Measurements from ENCODE around the gene TRPM1. TPM values are rescaled to one million over a fixed set of nuclear protein-coding genes. Genes with fewer than 3 reads are reported as not detected.
A peak's percentile ranks its signal among the peaks of the same experiment; 100 is the strongest.

TRPM1 gene
- total and polyA plus RNA-seq, 4 donors, result 0.09 TPM; not detected in 3

DNA sequence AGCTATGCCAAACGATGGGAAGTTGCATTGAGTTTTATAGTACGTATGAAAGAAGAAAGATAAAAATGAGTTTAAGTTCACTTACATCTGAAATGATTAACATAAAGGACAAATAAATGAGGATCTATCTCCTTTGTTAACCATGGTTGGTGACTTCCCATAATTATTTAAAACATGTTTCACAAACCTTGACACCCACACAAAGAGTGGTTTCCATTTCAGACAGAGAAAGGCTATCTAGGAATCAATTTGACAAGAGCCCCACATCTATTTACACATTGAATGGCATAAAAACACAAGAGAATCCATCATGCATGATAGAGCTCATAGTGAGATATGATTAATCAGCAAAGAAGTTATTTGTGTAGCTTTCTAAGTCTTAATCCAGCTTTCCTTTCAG lies 95.9 kb downstream of the TRPM1 start:
- WGBS, 2 donors, result 67 to 78% methylated on average over 2 of the region's 2 CpGs
- Histone ChIP-seq H3K4me3 (no peak overlapping the region), H3K27me3 (ENCODE audit: control insufficient read depth in 3 of 3, insufficient read depth in 3 of 3, low read length in 2 of 3) (peaks cover 0 to 4% (median 0%) of the 10 kb centered on the region in 3 donors), H3K4me1 (ENCODE audit: control insufficient read depth in 5 of 5, insufficient read depth in 5 of 5, low read length in 5 of 5) (peaks cover 0 to 2% (median 0%) of the 10 kb centered on the region in 5 donors), H3K27ac (ENCODE audit: low read depth in 1 of 2, low read length in 1 of 2) (no peak overlapping the region), H3K36me3 (ENCODE audit: control insufficient read depth in 4 of 4, insufficient read depth in 4 of 4, low read length in 4 of 4) (no peaks in the 10 kb centered on the region), H3K9me3 (ENCODE audit: control insufficient read depth in 4 of 4, insufficient read depth in 3 of 4, low read length in 3 of 4) (no peaks in the 10 kb centered on the region), H3K9ac (ENCODE audit: insufficient read depth in 1 of 2, low read length in 2 of 2) (no peak overlapping the region)
- ATAC-seq (ENCODE audit: insufficient read depth, low FRiP score) (no peak), DNase-seq (no peak)
- TF ChIP-seq, protein P1, sequence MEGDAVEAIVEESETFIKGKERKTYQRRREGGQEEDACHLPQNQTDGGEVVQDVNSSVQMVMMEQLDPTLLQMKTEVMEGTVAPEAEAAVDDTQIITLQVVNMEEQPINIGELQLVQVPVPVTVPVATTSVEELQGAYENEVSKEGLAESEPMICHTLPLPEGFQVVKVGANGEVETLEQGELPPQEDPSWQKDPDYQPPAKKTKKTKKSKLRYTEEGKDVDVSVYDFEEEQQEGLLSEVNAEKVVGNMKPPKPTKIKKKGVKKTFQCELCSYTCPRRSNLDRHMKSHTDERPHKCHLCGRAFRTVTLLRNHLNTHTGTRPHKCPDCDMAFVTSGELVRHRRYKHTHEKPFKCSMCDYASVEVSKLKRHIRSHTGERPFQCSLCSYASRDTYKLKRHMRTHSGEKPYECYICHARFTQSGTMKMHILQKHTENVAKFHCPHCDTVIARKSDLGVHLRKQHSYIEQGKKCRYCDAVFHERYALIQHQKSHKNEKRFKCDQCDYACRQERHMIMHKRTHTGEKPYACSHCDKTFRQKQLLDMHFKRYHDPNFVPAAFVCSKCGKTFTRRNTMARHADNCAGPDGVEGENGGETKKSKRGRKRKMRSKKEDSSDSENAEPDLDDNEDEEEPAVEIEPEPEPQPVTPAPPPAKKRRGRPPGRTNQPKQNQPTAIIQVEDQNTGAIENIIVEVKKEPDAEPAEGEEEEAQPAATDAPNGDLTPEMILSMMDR (IDR thresholded peaks at IDR 0.05; ENCODE audit: control extremely low read depth, extremely low read depth), result no peak

DNA sequence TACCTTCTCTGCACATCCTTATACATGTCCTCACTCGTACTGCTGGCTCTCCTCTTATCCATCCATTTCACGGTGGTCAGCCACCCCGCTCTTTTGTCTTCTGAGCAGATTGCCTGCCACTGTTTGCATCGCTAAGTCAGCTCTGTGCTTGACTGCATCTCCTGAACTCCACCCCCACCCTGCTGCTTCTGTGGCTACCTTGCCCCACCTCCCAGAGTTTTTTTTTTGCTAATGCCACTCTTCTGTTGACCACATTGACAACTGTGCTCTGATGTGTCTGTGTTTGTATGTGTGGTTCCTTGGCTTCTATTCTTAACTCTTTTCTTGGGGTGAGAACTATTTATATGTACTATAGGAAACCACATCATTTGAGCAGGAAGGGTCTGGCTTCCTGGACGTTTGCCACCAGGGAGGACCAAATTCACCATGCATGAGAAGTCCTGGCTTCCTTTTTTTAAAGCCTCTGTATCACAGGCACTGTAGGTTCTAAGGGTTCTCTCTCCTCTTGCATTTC lies 97.2 kb downstream of the TRPM1 start:
- DNase-seq (peak in 2 of 3 donors; percentile 19 to 51), ATAC-seq (ENCODE audit: insufficient read depth, low FRiP score) (no peak)
- Histone ChIP-seq H3K9me3 (ENCODE audit: control insufficient read depth in 4 of 4, insufficient read depth in 3 of 4, low read length in 3 of 4) (peaks cover 0 to 2% (median 0%) of the 10 kb centered on the region in 4 donors), H3K4me3 (no peak overlapping the region), H3K27me3 (ENCODE audit: control insufficient read depth in 3 of 3, insufficient read depth in 3 of 3, low read length in 2 of 3) (peaks cover 0 to 4% (median 0%) of the 10 kb centered on the region in 3 donors), H3K27ac (ENCODE audit: low read depth in 1 of 2, low read length in 1 of 2) (no peak overlapping the region), H3K36me3 (ENCODE audit: control insufficient read depth in 4 of 4, insufficient read depth in 4 of 4, low read length in 4 of 4) (no peaks in the 10 kb centered on the region), H3K9ac (ENCODE audit: insufficient read depth in 1 of 2, low read length in 2 of 2) (no peak overlapping the region), H3K4me1 (ENCODE audit: control insufficient read depth in 5 of 5, insufficient read depth in 5 of 5, low read length in 5 of 5) (peaks cover 0 to 2% (median 0%) of the 10 kb centered on the region in 5 donors)
- 20 to 26% methylated on average over 5 of the region's 5 CpGs for WGBS, 2 donors
- TF ChIP-seq, protein P1 (IDR thresholded peaks at IDR 0.05; ENCODE audit: control extremely low read depth, extremely low read depth), result no peak

- Histone ChIP-seq H3K9ac (ENCODE audit: insufficient read depth in 1 of 2, low read length in 2 of 2) (no peak overlapping the region), H3K36me3 (ENCODE audit: control insufficient read depth in 4 of 4, insufficient read depth in 4 of 4, low read length in 4 of 4) (no peaks in the 10 kb centered on the region), H3K27ac (ENCODE audit: low read depth in 1 of 2, low read length in 1 of 2) (no peak overlapping the region), H3K27me3 (ENCODE audit: control insufficient read depth in 3 of 3, insufficient read depth in 3 of 3, low read length in 2 of 3) (peaks cover 0 to 4% (median 0%) of the 10 kb centered on the region in 3 donors), H3K4me1 (ENCODE audit: control insufficient read depth in 5 of 5, insufficient read depth in 5 of 5, low read length in 5 of 5) (peaks cover 0 to 2% (median 0%) of the 10 kb centered on the region in 5 donors), H3K4me3 (no peak overlapping the region), H3K9me3 (ENCODE audit: control insufficient read depth in 4 of 4, insufficient read depth in 3 of 4, low read length in 3 of 4) (peaks cover 0 to 2% (median 0%) of the 10 kb centered on the region in 4 donors)
- ATAC-seq (ENCODE audit: insufficient read depth, low FRiP score) (no peak), DNase-seq (no peak)
- 92 to 97% methylated on average over 3 of the region's 3 CpGs for WGBS, 2 donors
- TF ChIP-seq, protein P1 (IDR thresholded peaks at IDR 0.05; ENCODE audit: control extremely low read depth, extremely low read depth), result no peak
These were observed 99.8 kb downstream of the TRPM1 start for GRCh38 chr15:31001702-31002101.

DNA sequence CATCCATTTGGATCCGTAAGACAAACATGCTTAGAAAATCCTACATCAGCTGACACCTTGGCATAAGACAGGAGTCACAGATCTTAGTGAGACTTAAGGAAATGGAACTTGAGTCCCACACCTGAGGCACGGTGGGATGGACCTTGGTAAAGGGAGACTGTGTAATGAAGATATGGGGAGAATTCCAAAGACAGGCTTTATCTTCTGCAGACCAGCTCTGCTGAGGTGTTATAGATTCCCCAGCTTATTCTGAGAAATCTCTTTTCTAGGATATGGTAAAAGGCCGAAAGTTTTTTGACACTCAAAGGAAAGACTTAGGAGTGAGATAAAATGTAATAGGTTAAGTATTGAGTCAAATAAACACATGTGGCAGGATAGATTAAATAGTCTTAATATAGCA lies 101.8 kb downstream of the TRPM1 start:
- Histone ChIP-seq H3K9me3 (ENCODE audit: control insufficient read depth in 4 of 4, insufficient read depth in 3 of 4, low read length in 3 of 4) (peaks cover 0 to 2% (median 0%) of the 10 kb centered on the region in 4 donors), H3K4me3 (no peak overlapping the region), H3K4me1 (ENCODE audit: control insufficient read depth in 5 of 5, insufficient read depth in 5 of 5, low read length in 5 of 5) (peaks cover 0 to 2% (median 0%) of the 10 kb centered on the region in 5 donors), H3K9ac (ENCODE audit: insufficient read depth in 1 of 2, low read length in 2 of 2) (no peak overlapping the region), H3K36me3 (ENCODE audit: control insufficient read depth in 4 of 4, insufficient read depth in 4 of 4, low read length in 4 of 4) (no peaks in the 10 kb centered on the region), H3K27me3 (ENCODE audit: control insufficient read depth in 3 of 3, insufficient read depth in 3 of 3, low read length in 2 of 3) (peaks cover 0 to 4% (median 0%) of the 10 kb centered on the region in 3 donors), H3K27ac (ENCODE audit: low read depth in 1 of 2, low read length in 1 of 2) (no peak overlapping the region)
- ATAC-seq (ENCODE audit: insufficient read depth, low FRiP score) (no peak), DNase-seq (no peak)
- TF ChIP-seq, protein P1 (IDR thresholded peaks at IDR 0.05; ENCODE audit: control extremely low read depth, extremely low read depth), result no peak
- 86 to 95% methylated on average over 3 of the region's 3 CpGs for WGBS, 2 donors

Data from lung (tissue), 12 donors.